Activated CD8-positive, alpha-beta memory T cell treated with anti-CD3 and anti-CD28 coated beads, Interleukin-2, amount 50 U/mL, for 24 hours (primary cell): ENCODE measurements around the gene MC1R.
"Not testable (repeated sequence)": the region's sequence is repeated elsewhere in the genome, so short reads cannot be mapped to it uniquely, and the experiment has no call there.

Experiments
- DNase-seq: peaks from one replicate; pipeline ENCODE4 v3.0.0-alpha.2; 2020; ENCODE audit errors: extremely low read depth

Gene MC1R

DNA sequence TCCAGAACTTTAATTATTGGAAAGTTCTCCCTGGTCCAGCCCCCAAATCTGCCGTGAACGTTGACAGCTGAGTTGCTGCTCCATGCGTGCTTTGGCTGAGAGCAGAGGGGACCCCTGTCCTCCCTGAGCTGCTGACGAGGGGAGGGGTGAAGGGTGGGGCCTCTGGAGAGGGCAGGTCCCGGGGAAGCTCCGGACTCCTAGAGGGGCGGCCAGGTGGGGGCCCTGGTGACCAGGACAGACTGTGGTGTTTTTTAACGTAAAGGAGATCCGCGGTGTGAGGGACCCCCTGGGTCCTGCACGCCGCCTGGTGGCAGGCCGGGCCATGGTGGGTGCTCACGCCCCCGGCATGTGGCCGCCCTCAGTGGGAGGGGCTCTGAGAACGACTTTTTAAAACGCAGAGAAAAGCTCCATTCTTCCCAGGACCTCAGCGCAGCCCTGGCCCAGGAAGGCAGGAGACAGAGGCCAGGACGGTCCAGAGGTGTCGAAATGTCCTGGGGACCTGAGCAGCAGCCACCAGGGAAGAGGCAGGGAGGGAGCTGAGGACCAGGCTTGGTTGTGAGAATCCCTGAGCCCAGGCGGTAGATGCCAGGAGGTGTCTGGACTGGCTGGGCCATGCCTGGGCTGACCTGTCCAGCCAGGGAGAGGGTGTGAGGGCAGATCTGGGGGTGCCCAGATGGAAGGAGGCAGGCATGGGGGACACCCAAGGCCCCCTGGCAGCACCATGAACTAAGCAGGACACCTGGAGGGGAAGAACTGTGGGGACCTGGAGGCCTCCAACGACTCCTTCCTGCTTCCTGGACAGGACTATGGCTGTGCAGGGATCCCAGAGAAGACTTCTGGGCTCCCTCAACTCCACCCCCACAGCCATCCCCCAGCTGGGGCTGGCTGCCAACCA lies at the start of gene MC1R:
MC1R (plus strand) TSS at position 410 of the 895 bp plus-strand sequence; CDS start at position 807, 397 bp downstream.
- no peak for DNase-seq

- DNase-seq: no peak
Measured at GRCh38 chr16:89869911-89870310, 48.8 kb upstream of the MC1R start.

GRCh38 chr16:89870440-89870839 lies 48.2 kb upstream of the MC1R start:
- DNase-seq: no peak

DNA sequence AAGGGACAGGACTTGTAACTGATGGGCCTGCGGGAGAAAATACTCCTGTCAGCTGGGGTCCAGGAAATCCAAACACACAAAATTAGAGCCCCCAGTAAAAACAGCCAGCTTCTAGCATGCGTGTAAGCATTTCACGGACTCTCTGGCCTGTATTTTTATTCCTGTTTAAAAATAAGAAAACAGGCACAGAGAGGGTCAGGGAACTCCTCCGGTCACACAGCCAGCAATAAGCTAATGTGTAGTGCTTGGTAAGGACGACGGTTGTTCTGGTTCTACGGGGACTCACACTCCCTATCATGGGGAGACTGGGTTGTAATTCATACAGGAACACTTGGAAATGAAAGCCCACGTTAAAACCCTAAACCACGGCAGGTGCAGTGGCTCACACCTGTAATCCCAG lies 46.8 kb upstream of the MC1R start:
- DNase-seq: no peak

DNA sequence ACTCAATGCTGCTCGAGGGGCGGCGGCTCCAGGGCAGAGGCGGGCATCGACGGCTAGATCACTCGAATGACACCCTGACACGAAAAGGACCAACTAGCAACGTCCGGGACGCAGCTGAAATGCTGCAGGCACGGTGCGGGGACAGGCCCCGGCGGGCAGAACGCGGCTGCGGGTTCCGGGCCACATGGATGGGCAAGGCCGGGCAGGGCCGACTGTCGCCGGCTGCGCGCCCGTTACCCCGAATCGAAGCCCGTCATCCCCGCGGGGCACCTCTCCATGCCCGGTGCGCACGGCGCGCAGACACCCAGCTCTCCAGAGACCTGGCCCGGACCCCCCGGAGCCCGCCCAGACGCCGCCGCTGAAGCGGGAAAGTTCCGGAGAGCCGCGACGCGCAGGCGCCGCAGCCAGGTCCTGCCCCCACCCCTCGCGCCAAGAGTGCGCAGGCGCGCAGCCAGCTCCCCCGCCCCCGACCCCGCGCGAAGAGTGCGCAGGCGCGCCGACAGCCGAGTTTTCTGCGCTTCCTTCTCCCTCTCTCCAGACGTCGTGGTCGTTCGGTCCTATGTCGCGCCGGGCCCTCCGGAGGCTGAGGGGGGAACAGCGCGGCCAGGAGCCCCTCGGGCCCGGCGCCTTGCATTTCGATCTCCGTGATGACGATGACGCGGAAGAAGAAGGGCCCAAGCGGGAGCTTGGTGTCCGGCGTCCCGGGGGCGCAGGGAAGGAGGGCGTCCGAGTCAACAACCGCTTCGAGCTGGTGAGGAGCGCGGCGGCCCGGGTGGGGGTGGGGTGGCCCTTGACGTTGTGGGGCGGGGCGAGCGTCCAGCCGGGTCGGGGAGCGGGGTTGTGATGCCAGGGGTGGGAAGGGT lies 45.3 kb upstream of the MC1R start, which contains the start of gene TCF25:
TCF25 (plus strand) TSS at position 484 of the 863 bp plus-strand sequence; CDS start at position 560, 76 bp downstream.
- DNase-seq: peak; percentile 61

DNA sequence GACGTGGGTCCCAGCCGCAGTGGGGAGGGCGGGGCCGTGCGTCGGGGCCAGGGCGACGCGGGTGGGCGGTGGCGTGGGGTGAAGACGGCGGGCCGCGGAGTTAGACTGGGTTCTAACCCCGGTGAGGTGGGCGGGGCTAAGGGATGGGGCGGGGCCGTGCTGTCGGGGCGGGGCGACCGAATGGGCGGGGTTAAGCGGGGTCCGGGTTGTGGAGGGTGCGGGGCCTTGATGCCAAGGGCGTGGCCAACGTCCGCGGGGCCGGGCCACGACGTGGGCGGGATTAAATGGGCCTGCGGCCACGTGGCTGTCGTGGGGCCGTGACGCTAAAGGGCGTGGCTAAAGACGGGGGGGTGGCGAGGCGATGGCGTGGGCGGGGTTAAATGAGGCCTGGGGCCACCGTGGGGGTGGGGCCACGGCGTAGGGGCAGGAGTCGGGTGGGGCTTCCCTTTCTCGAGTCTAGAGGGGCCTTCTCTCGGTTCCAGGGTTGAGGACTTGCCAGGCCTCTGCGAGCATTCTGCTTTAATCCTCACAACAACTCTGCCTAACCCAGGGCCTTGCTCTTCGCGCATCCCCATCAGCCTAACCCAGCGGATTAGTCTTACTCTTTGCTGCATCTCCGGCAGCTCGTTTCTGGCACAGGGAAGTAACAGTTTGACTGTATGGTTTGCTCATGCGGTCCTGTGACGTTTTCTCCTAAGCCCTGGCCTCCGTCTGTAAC lies 44.5 kb upstream of the MC1R start:
- DNase-seq: peak; percentile 91

DNA sequence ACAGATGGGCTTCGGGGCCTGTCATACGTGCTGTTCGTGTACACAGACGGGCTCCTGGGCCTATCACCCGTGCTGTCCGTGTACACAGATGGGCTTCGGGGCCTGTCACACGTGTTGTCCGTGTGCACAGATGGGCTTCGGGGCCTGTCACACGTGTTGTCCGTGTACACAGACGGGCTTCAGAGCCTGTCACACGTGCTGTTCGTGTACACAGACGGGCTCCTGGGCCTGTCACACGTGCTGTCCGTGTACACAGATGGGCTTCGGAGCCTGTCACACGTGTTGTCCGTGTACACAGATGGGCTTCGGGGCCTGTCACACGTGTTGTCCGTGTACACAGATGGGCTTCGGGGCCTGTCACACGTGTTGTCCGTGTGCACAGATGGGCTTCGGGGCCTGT lies 39.5 kb upstream of the MC1R start:
- DNase-seq: not testable (repeated sequence)

- no peak for DNase-seq
Measured at GRCh38 chr16:89880477-89881367, 37.9 kb upstream of the MC1R start.

DNA sequence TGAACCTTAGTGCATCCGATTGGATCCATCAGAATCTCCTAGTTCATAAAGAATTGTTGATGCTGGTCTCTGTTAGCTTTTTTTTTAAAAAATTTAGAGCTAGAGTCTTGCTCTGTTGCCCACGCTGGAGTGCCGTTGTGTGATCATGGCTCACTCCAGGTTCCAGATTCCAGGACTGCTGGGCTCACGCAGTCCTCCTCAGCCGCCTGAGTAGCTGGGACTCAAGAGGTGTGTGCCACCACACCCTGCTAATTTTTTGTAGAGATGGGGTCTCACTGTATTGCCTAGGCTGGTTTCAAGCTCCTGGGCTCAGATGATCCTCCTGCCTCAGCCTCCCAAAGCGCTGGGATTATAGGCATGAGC lies 37.3 kb upstream of the MC1R start:
- no peak for DNase-seq

GRCh38 chr16:89883346-89884040 lies 35.2 kb upstream of the MC1R start:
- no peak for DNase-seq

DNA sequence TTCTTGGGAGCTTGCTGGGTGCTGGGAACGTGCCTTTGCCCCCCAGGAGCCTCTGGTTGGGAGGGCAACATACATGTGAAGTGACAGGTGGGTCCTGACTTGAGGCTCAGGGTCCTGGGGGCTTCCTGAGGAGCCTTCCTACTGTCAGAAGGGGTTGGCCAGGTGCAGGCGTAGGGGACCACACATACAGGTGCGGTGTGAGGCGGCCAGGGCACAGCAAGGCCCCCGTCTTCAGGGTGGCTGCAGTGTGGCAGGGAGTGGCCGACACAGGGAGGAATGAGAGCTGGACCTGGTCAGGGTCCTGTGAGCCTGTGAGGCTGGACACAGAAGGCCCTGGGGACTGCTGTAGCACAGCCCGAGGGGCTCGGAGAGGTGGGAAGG lies 34.6 kb upstream of the MC1R start:
- DNase-seq: no peak

DNA sequence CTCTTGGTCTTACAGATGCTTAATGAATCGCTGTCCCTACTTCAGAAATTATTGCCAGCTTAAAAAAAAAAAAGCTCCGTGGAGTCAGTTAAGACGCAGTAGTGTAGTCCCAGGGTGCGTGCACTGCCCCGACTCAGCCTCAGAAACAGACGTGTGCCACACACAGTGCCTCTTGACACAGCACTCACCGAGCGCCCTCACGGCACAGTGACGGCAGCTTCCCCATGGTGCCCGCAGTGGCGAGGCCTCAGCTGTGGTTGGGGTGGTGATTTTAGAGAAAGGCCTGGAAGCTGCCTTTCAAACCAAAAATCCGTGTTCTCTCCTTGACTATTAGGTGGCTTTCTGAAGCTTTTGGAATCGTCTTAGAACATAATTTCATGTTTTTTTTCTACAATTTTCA lies 31.4 kb upstream of the MC1R start:
- no peak for DNase-seq

- no peak for DNase-seq
Measured at GRCh38 chr16:89890200-89890599, 28.5 kb upstream of the MC1R start.

GRCh38 chr16:89890886-89891657 lies 27.6 kb upstream of the MC1R start:
- DNase-seq: no peak

- DNase-seq: no peak
Measured at GRCh38 chr16:89892055-89892630, 26.5 kb upstream of the MC1R start.

- DNase-seq: no peak
Measured at GRCh38 chr16:89892635-89893034, 26.0 kb upstream of the MC1R start.

- DNase-seq: no peak
Measured at GRCh38 chr16:89893642-89894548, 24.8 kb upstream of the MC1R start.
